SK-N-DZ (cell line): ENCODE measurements around the gene FGD4.

Experiments
- DNase-seq: peaks from one replicate; pipeline ENCODE4 v3.0.0-alpha.2; 2015; ENCODE audit warnings: low spot score

Gene FGD4

GRCh38 chr12:32402946-32403345 lies 3.6 kb downstream of the FGD4 start:
- DNase-seq, result no peak

- DNase-seq, result no peak
These were observed 8.4 kb downstream of the FGD4 start for GRCh38 chr12:32407795-32408194.

GRCh38 chr12:32413412-32413811 lies 14.1 kb downstream of the FGD4 start:
- no peak for DNase-seq

- no peak for DNase-seq
These were observed 18.9 kb downstream of the FGD4 start for GRCh38 chr12:32418221-32418620.

- no peak for DNase-seq
These were observed 19.7 kb downstream of the FGD4 start for GRCh38 chr12:32418903-32419519.

- no peak for DNase-seq
These were observed 20.2 kb downstream of the FGD4 start for GRCh38 chr12:32419520-32419960.

- DNase-seq, result no peak
These were observed 21.0 kb downstream of the FGD4 start for GRCh38 chr12:32420356-32420755.

- DNase-seq, result no peak
These were observed 24.2 kb downstream of the FGD4 start for GRCh38 chr12:32423559-32423958.

- no peak for DNase-seq
These were observed 31.7 kb downstream of the FGD4 start for GRCh38 chr12:32431025-32431424.

GRCh38 chr12:32435921-32436705 lies 36.8 kb downstream of the FGD4 start:
- no peak for DNase-seq

GRCh38 chr12:32437095-32437515 lies 37.7 kb downstream of the FGD4 start:
- DNase-seq, result no peak

GRCh38 chr12:32440120-32440865 lies 40.9 kb downstream of the FGD4 start:
- DNase-seq, result no peak

GRCh38 chr12:32443491-32443890 lies 44.1 kb downstream of the FGD4 start:
- DNase-seq, result no peak

GRCh38 chr12:32444895-32445294 lies 45.5 kb downstream of the FGD4 start:
- no peak for DNase-seq

- DNase-seq, result no peak
These were observed 46.0 kb downstream of the FGD4 start for GRCh38 chr12:32445356-32445755.

GRCh38 chr12:32446316-32447119 lies 47.2 kb downstream of the FGD4 start:
- no peak for DNase-seq

- DNase-seq, result no peak
These were observed 49.2 kb downstream of the FGD4 start for GRCh38 chr12:32448586-32448985.

- no peak for DNase-seq
These were observed 51.0 kb downstream of the FGD4 start for GRCh38 chr12:32450363-32450762.

- no peak for DNase-seq
These were observed 51.4 kb downstream of the FGD4 start for GRCh38 chr12:32450768-32451167.

- no peak for DNase-seq
These were observed 52.5 kb downstream of the FGD4 start for GRCh38 chr12:32451816-32452215.

GRCh38 chr12:32454075-32454474 lies 54.7 kb downstream of the FGD4 start:
- no peak for DNase-seq

GRCh38 chr12:32454866-32455265 lies 55.5 kb downstream of the FGD4 start:
- DNase-seq, result no peak
